ENCODE measurements around the gene DIPK1B. TPM values are rescaled to one million over a fixed set of nuclear protein-coding genes. Genes with fewer than 3 reads are reported as not detected.

Gene DIPK1B
- total RNA-seq, 4 donors from 2014 or later: 4.4 to 12.8 (median 7.5) TPM

GRCh38 chr9:136735812-136736480, 23.6 kb downstream of the DIPK1B start:
- DNase-seq (ENCODE audit: low spot score): no peak
- ATAC-seq (ENCODE audit: low FRiP score): peak; percentile 25
- TF ChIP-seq CTCF (IDR thresholded peaks at IDR 0.05): no peak

GRCh38 chr9:136738960-136739359, 26.6 kb downstream of the DIPK1B start:
- no peak for TF ChIP-seq CTCF (IDR thresholded peaks at IDR 0.05)
- no peak for DNase-seq (ENCODE audit: low spot score)
- ATAC-seq (ENCODE audit: low FRiP score): no peak

GRCh38 chr9:136739509-136739908, 27.1 kb downstream of the DIPK1B start:
- no peak for DNase-seq (ENCODE audit: low spot score)

GRCh38 chr9:136740069-136740468, 27.7 kb downstream of the DIPK1B start:
- ATAC-seq (ENCODE audit: low FRiP score) (no peak), DNase-seq (ENCODE audit: low spot score) (no peak)
- TF ChIP-seq CTCF (IDR thresholded peaks at IDR 0.05): no peak

More at GRCh38 chr9:136739509-136739908, 27.1 kb downstream of the DIPK1B start:
- no peak for ATAC-seq (ENCODE audit: low FRiP score)
- TF ChIP-seq CTCF (IDR thresholded peaks at IDR 0.05): no peak

GRCh38 chr9:136740491-136740890, 28.1 kb downstream of the DIPK1B start:
- TF ChIP-seq CTCF (IDR thresholded peaks at IDR 0.05): no peak
- DNase-seq (ENCODE audit: low spot score) (no peak), ATAC-seq (ENCODE audit: low FRiP score) (no peak)

GRCh38 chr9:136740971-136741882, 28.9 kb downstream of the DIPK1B start:
- TF ChIP-seq CTCF (IDR thresholded peaks at IDR 0.05): no peak
- DNase-seq (ENCODE audit: low spot score) (no peak), ATAC-seq (ENCODE audit: low FRiP score) (no peak)
